Small intestine (tissue), 7 donors: ENCODE measurements around the gene GCLC. TPM values are rescaled to one million over a fixed set of nuclear protein-coding genes. Genes with fewer than 3 reads are reported as not detected.
"Not testable (repeated sequence)": the region's sequence is repeated elsewhere in the genome, so short reads cannot be mapped to it uniquely, and the experiment has no call there.

ENCODE experiments used
- DNase-seq, 2 donors: peaks; one replicate each; pipeline versions ENCODE4 v3.0.0 to v3.0.0-alpha.2; 2013
- FAIRE-seq: peaks from 2 replicates; lab custom pipeline; 2012; peaks lifted over from hg19 to GRCh38; lab: Jason Lieb, UNC
- H3K27ac ChIP-seq, 3 donors: one replicate each; pipeline ENCODE4 v1.5.1; 2013; ENCODE audit warnings: low read length in 2 of 3, mild to moderate bottlenecking in 2 of 3, control low read depth in 1 of 3, inconsistent platforms in 1 of 3, low read depth in 1 of 3, moderate library complexity in 1 of 3
- H3K27me3 ChIP-seq, 3 donors: one replicate each; pipeline ENCODE4 v1.6.1; 2013; ENCODE audit warnings: low read length in 3 of 3, inconsistent platforms in 1 of 3; ENCODE audit not compliant: control insufficient read depth in 3 of 3, insufficient read depth in 3 of 3
- H3K36me3 ChIP-seq, 3 donors: one replicate each; pipeline ENCODE4 v1.6.1; 2013; ENCODE audit warnings: low read length in 3 of 3, inconsistent platforms in 1 of 3, low read depth in 1 of 3, mild to moderate bottlenecking in 1 of 3, moderate library complexity in 1 of 3; ENCODE audit not compliant: control insufficient read depth in 3 of 3, insufficient read depth in 2 of 3
- H3K4me1 ChIP-seq, 3 donors: one replicate each; pipeline ENCODE4 v1.6.1; 2013; ENCODE audit warnings: low read length in 2 of 3, inconsistent platforms in 1 of 3, low read depth in 1 of 3, mild to moderate bottlenecking in 1 of 3, moderate library complexity in 1 of 3; ENCODE audit not compliant: control insufficient read depth in 3 of 3, insufficient read depth in 2 of 3
- H3K4me3 ChIP-seq, 3 donors: one replicate each; pipeline ENCODE4 v1.5.1; 2013; ENCODE audit warnings: low read length in 3 of 3, control low read depth in 1 of 3, inconsistent platforms in 1 of 3, low read depth in 1 of 3, mild to moderate bottlenecking in 1 of 3, moderate library complexity in 1 of 3
- H3K9me3 ChIP-seq, 2 donors: one replicate each; pipeline ENCODE4 v1.6.1; 2013; ENCODE audit warnings: low read depth in 1 of 2, low read length in 1 of 2; ENCODE audit not compliant: control insufficient read depth in 2 of 2, insufficient read depth in 1 of 2
- WGBS, 3 donors: extraction: QIAGEN DNeasy Blood & Tissue Kit; methylation state at CpG; one replicate each; pipeline ENCODE4 v1.1.7; 2013; 5-methylcytosine and 5-hydroxymethylcytosine counted together
- polyA plus RNA-seq, 4 donors: library from polyadenylated mRNA; stranded (reverse) in 3 of 4; unstranded in 1 of 4; fragments of 200-250 nt in 3 of 4; fragments of 120-200 nt in 1 of 4; gene quantifications; one replicate each; pipeline versions ENCODE4 v1.2.1 to v1.2.3, GENCODE V29; 2013
- donor health status: healthy with polysubstance abuse.
- donor health status: control.
- donor health status: control.
- donor health status: Bipolar disorder and iron deficiency.
- donor health status: healthy.

GCLC gene
- polyA plus RNA-seq, 4 donors = 26.6 to 69.3 (median 28.1) TPM

DNA sequence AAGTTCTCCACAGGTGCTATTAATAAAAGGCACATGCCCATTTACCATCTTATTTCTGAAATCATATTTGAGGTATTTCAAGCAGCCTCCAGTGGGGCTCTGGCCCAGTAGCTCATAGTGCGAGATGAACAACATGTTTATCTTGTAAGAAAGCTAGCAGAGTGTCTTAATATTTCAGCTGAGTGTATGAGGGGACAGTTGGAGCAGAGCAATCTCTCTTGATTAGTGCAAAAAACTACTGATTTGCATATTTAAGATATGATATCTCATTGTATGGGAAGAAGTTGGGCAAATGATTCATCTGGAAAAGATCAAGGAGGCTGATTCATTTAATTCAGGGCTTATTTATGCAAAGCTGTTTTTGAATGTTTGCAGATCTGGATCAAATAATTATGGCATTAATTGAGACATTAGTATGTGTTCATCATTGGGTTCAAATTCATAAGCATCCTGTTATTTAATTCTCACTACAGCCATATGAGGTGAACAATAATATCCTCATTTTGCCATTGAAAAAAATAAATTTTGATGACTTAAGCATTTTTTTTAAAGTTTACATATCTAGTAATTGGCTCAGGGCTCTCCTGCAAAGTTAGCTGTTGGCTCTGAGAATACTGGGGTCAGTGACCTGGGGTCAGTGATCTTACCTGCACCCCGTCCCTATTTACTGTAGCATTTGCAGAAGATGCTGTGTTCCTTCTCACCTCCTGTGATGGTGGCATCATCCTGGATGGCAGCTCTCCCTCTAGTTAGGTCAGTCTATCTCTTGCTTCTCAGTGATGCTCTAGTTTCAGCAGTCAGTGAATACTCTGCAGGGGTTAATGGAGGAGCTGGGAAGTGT, 24.1 kb upstream of the GCLC start:
- Histone ChIP-seq H3K36me3 (no peaks in the 10 kb centered on the region), H3K27ac (no peak overlapping the region), H3K9me3 (no peaks in the 10 kb centered on the region), H3K4me3 (no peak overlapping the region), H3K27me3 (no peaks in the 10 kb centered on the region), H3K4me1 (peaks cover 0 to 5% (median 0%) of the 10 kb centered on the region in 3 donors)
- no peak for DNase-seq
- 82 to 92% (median 84%) methylated on average over 2 of the region's 2 CpGs for WGBS, 3 donors
- FAIRE-seq = no peak

- H3K9me3 ChIP-seq = no peaks in the 10 kb centered on the region
- FAIRE-seq = no peak
- WGBS, 3 donors = 49 to 69% (median 56%) methylated on average over 2 of the region's 2 CpGs
These were observed 22.8 kb upstream of the GCLC start for GRCh38 chr6:53567701-53568100.

DNA sequence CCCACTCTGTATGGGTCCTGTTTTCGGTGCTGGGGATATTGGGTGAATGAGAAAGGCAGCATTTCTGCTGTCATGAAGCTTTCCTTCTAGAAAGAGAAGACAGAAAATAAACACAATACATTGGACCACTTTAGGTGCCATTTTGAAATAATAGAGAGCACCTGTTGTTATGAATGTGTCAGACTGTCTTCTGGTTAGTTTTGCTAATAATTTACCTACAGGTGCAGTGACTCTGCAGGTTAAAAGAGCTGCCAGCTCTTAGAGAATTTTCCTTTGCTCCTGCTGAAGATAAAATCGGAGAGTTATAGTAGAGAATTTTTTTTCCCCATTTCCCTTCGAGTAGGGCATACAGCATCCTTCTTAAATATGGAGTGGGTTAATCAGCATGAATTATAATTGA, 21.9 kb upstream of the GCLC start:
- WGBS, 3 donors = 35 to 73% (median 55%) methylated on average over 3 of the region's 3 CpGs
- DNase-seq (no peak), FAIRE-seq (no peak)
- Histone ChIP-seq H3K27me3 (no peaks in the 10 kb centered on the region), H3K4me1 (peaks cover 0 to 5% (median 0%) of the 10 kb centered on the region in 3 donors), H3K36me3 (no peaks in the 10 kb centered on the region), H3K9me3 (no peaks in the 10 kb centered on the region), H3K27ac (no peak overlapping the region), H3K4me3 (no peak overlapping the region)

More at GRCh38 chr6:53567701-53568100, 22.8 kb upstream of the GCLC start:
- Histone ChIP-seq H3K36me3 (no peaks in the 10 kb centered on the region), H3K27me3 (no peaks in the 10 kb centered on the region), H3K4me1 (peaks cover 0 to 5% (median 0%) of the 10 kb centered on the region in 3 donors), H3K4me3 (no peak overlapping the region), H3K27ac (no peak overlapping the region)
- DNase-seq = no peak

DNA sequence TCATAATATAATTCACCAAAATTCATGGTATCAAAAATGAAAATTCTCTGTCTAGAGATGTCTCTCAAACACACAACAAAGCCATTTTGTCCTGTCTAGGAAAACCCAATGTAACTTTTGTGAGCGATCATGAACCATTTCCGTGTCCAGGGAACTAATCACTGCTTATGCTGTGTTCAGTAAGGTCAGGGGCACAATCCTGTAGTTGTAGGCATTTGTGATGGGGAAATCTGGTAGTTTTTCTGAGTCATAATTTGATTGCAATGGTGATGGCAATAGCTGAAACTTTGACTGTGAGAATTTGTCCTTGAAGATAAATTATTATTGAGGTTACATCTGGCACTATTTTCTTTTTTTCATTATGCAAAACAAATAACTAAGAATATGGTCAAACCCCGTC, 21.0 kb upstream of the GCLC start:
- no peaks in the 10 kb centered on the region for H3K36me3 ChIP-seq
- 89 to 93% (median 91%) methylated on average over 3 of the region's 3 CpGs for WGBS, 3 donors
- no peak for FAIRE-seq
- no peak overlapping the region for H3K4me3 ChIP-seq
- DNase-seq = no peak
- no peaks in the 10 kb centered on the region for H3K27me3 ChIP-seq
- H3K9me3 ChIP-seq = no peaks in the 10 kb centered on the region
- peaks cover 0 to 5% (median 0%) of the 10 kb centered on the region in 3 donors for H3K4me1 ChIP-seq
- H3K27ac ChIP-seq = no peak overlapping the region

- no peak for FAIRE-seq
- no peak overlapping the region for H3K27ac ChIP-seq
- 82 to 91% (median 87%) methylated on average over 2 of the region's 2 CpGs for WGBS, 3 donors
- H3K4me3 ChIP-seq = no peak overlapping the region
- H3K27me3 ChIP-seq = no peaks in the 10 kb centered on the region
- no peak for DNase-seq
- peaks cover 0 to 4% of the 10 kb centered on the region in 2 donors for H3K9me3 ChIP-seq
- H3K36me3 ChIP-seq = no peaks in the 10 kb centered on the region
- peaks cover 0 to 5% (median 0%) of the 10 kb centered on the region in 3 donors for H3K4me1 ChIP-seq
These were observed 19.6 kb upstream of the GCLC start for GRCh38 chr6:53564401-53565065.

DNA sequence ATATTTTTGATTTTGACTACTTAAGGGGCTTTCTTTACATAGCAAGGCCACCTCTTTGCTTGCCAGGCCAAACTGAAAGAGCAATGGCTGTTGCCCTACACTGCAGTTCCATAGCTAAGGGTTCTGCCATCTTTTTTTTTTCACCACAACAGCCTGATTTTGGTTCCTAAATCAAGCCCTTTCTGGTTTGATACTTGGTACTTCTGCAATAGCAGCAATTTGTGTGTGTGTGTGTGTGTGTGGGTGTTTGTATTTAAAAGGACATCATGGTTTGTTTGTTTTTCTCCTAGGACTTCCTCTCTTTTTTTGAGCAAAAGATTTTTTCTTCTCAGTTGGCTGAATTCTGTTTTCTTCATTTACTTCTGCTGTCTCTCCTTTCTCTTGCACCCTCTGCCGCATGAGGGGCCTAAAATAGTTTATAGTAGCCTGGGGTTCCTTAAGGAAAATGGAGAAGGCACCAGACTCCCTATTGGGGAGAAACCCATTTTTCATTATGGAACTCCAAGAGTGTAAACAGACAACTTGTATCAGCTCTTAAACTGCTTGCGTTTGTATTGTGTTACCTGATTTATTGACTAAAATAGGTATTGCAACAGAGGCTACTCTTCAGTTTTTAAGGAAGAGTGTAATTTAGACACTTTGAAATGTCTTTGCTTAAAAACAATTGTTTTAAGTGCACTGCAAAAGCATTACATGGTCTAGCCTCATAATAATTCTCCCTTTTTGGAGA, 12.2 kb upstream of the GCLC start:
- no peak for DNase-seq
- 87 to 88% (median 87%) methylated on average over 2 of the region's 2 CpGs for WGBS, 3 donors
- FAIRE-seq = no peak
- Histone ChIP-seq H3K36me3 (no peaks in the 10 kb centered on the region), H3K9me3 (peaks cover 0 to 19% of the 10 kb centered on the region in 2 donors), H3K27ac (no peak overlapping the region), H3K27me3 (no peaks in the 10 kb centered on the region), H3K4me1 (no peaks in the 10 kb centered on the region), H3K4me3 (no peak overlapping the region)

DNA sequence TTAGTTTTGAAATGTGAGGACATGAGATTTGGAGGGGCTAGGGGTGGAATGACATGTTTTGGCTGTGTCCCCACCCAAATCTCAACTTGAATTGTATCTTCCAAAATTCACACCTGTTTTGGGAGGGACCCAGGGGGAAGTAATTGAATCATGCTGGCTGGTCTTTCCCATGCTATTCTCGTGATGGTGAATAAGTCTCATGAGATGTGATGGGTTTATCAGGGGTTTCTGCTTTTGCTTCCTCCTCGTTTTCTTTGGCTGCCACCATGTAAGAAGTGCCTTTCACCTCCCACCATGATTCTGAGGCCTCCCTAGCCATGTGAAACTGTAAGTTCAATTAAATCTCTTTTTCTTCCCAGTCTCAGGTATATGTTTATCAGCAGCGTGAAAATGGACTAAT, 8.7 kb upstream of the GCLC start:
- H3K36me3 ChIP-seq, H3K27ac ChIP-seq, H3K27me3 ChIP-seq, FAIRE-seq, DNase-seq, H3K4me1 ChIP-seq, H3K4me3 ChIP-seq: not testable (repeated sequence)
- 85 to 98% (median 89%) methylated on average over 3 of the region's 3 CpGs for whole genome bisulfite sequencing, 3 donors
- H3K9me3 ChIP-seq = peaks cover 0 to 11% of the 10 kb centered on the region in 2 donors

- H3K27ac ChIP-seq, H3K27me3 ChIP-seq, FAIRE-seq, H3K9me3 ChIP-seq, DNase-seq, H3K4me3 ChIP-seq, H3K36me3 ChIP-seq: not testable (repeated sequence)
- 55 to 73% (median 62%) methylated on average over 7 of the region's 7 CpGs for WGBS, 3 donors
- peaks cover 3 to 11% (median 7%) of the 10 kb centered on the region in 3 donors for H3K4me1 ChIP-seq
These were observed 6.8 kb upstream of the GCLC start for GRCh38 chr6:53551681-53552080.
